NB4 (cell line): ENCODE data around the gene EFL1.
"Not testable (repeated sequence)": the region's sequence is repeated elsewhere in the genome, so short reads cannot be mapped to it uniquely, and the experiment has no call there.

Experiments
- POLR2A ChIP-seq: IDR thresholded peaks from 2 replicates; pipeline ENCODE4 v1.6.1; 2011; ENCODE audit warnings: mild to moderate bottlenecking; ENCODE audit not compliant: insufficient read length; ENCODE audit errors: extremely low read depth
- TF ChIP-seq, protein P1 (sequence below): IDR thresholded peaks from one replicate; pipeline ENCODE4 v1.5.1; 2012; ENCODE audit warnings: low read depth, low read length

DNA sequence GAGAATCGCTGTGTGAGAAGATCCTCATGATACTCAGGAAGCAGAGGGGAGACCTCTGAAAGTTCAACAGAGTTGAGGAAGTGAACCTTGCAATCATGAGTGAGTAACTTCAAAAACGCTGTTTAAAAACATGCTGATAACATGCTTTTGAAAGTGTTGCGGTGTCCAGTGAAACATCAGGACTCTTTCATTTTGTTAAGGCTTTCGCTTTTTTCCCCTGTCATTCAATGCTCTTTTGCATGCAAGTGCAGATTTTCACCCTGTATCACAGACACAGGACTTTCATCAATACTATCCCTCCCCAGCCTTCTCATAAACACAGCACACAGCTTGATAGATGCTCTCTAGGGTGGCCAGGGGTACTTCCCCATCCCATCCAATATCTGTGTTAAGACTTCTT lies 23.9 kb upstream of the EFL1 start:
- TF ChIP-seq, protein P1, sequence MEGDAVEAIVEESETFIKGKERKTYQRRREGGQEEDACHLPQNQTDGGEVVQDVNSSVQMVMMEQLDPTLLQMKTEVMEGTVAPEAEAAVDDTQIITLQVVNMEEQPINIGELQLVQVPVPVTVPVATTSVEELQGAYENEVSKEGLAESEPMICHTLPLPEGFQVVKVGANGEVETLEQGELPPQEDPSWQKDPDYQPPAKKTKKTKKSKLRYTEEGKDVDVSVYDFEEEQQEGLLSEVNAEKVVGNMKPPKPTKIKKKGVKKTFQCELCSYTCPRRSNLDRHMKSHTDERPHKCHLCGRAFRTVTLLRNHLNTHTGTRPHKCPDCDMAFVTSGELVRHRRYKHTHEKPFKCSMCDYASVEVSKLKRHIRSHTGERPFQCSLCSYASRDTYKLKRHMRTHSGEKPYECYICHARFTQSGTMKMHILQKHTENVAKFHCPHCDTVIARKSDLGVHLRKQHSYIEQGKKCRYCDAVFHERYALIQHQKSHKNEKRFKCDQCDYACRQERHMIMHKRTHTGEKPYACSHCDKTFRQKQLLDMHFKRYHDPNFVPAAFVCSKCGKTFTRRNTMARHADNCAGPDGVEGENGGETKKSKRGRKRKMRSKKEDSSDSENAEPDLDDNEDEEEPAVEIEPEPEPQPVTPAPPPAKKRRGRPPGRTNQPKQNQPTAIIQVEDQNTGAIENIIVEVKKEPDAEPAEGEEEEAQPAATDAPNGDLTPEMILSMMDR = not testable (repeated sequence)
- not testable (repeated sequence) for TF ChIP-seq POLR2A
